ENCODE data around the gene SPRY2. TPM values are rescaled to one million over a fixed set of nuclear protein-coding genes. Genes with fewer than 3 reads are reported as not detected.

Gene SPRY2
- total and polyA plus RNA-seq, 2 experiments from 2014 or later, result 48.2 to 69.4 TPM

- Histone ChIP-seq H3K27me3 (no peaks in the 10 kb centered on the region), H3K4me1 (ENCODE audit: insufficient read depth) (peaks cover 27% of the 10 kb centered on the region), H3K79me2 (no peaks in the 10 kb centered on the region), H4K20me1 (ENCODE audit: insufficient read depth, poor library complexity, severe bottlenecking) (no peaks in the 10 kb centered on the region), H3K9me3 (ENCODE audit: low read depth) (no peaks in the 10 kb centered on the region), H3K4me3 (no peak overlapping the region), H2AFZ (no peak overlapping the region), H3K4me2 (no peak overlapping the region), H3K27ac (peak overlapping the region; percentile 48), H3K36me3 (replicated peaks; ENCODE audit: insufficient read depth, low read depth) (no peaks in the 10 kb centered on the region), H3K9me2 (replicated peaks; ENCODE audit: insufficient read depth) (no peaks in the 10 kb centered on the region)
- no peak for DNase-seq (ENCODE audit: low spot score)
- 81% methylated on average over 4 of the region's 4 CpGs for WGBS (ENCODE audit: low lambda C conversion rate, missing lambda C conversion rate)
- TF ChIP-seq CTCF (IDR thresholded peaks at IDR 0.05; ENCODE audit: poor library complexity), result no peak
- TF ChIP-seq EZH2phosphoT487 (IDR thresholded peaks at IDR 0.05; ENCODE audit: low read depth, severe bottlenecking, unreplicated experiment), result no peak
- no peak for TF ChIP-seq EZH2 (IDR thresholded peaks at IDR 0.05; ENCODE audit: borderline replicate concordance)
These were observed 21.6 kb upstream of the SPRY2 start for GRCh38 chr13:80362481-80362880.

- H3K27me3 ChIP-seq, result no peaks in the 10 kb centered on the region
- no peaks in the 10 kb centered on the region for H3K9me3 ChIP-seq (ENCODE audit: low read depth)
- DNase-seq (ENCODE audit: low spot score), result peak; percentile 23
- no peaks in the 10 kb centered on the region for H4K20me1 ChIP-seq (ENCODE audit: insufficient read depth, poor library complexity, severe bottlenecking)
- no peak overlapping the region for H2AFZ ChIP-seq
- H3K79me2 ChIP-seq, result no peaks in the 10 kb centered on the region
- no peak overlapping the region for H3K4me2 ChIP-seq
- H3K9me2 ChIP-seq (replicated peaks; ENCODE audit: insufficient read depth), result no peaks in the 10 kb centered on the region
- 72% methylated on average over 2 of the region's 2 CpGs for whole genome bisulfite sequencing (ENCODE audit: low lambda C conversion rate, missing lambda C conversion rate)
- H3K27ac ChIP-seq, result peak overlapping the region; percentile 48
- no peak for TF ChIP-seq EZH2 (IDR thresholded peaks at IDR 0.05; ENCODE audit: borderline replicate concordance)
- peak; percentile 3 for TF ChIP-seq CTCF (IDR thresholded peaks at IDR 0.05; ENCODE audit: poor library complexity)
- no peak overlapping the region for H3K4me3 ChIP-seq
- H3K36me3 ChIP-seq (replicated peaks; ENCODE audit: insufficient read depth, low read depth), result no peaks in the 10 kb centered on the region
- peaks cover 27% of the 10 kb centered on the region for H3K4me1 ChIP-seq (ENCODE audit: insufficient read depth)
These were observed 21.0 kb upstream of the SPRY2 start for GRCh38 chr13:80361883-80362327.

- Histone ChIP-seq H3K27me3 (no peaks in the 10 kb centered on the region), H2AFZ (no peak overlapping the region), H3K4me3 (no peak overlapping the region), H3K9me3 (ENCODE audit: low read depth) (no peaks in the 10 kb centered on the region), H3K79me2 (no peaks in the 10 kb centered on the region), H3K4me1 (ENCODE audit: insufficient read depth) (peaks cover 27% of the 10 kb centered on the region), H3K36me3 (replicated peaks; ENCODE audit: insufficient read depth, low read depth) (no peaks in the 10 kb centered on the region), H3K4me2 (no peak overlapping the region), H3K27ac (peak overlapping the region; percentile 48), H4K20me1 (ENCODE audit: insufficient read depth, poor library complexity, severe bottlenecking) (no peaks in the 10 kb centered on the region), H3K9me2 (replicated peaks; ENCODE audit: insufficient read depth) (no peaks in the 10 kb centered on the region)
- WGBS (ENCODE audit: low lambda C conversion rate, missing lambda C conversion rate), result 68% methylated on average over 2 of the region's 2 CpGs
- no peak for DNase-seq (ENCODE audit: low spot score)
- TF ChIP-seq CTCF (IDR thresholded peaks at IDR 0.05; ENCODE audit: poor library complexity) (no peak), EZH2 (IDR thresholded peaks at IDR 0.05; ENCODE audit: borderline replicate concordance) (no peak), EZH2phosphoT487 (IDR thresholded peaks at IDR 0.05; ENCODE audit: low read depth, severe bottlenecking, unreplicated experiment) (no peak)
These were observed 20.4 kb upstream of the SPRY2 start for GRCh38 chr13:80361298-80361697.

- H3K36me3 ChIP-seq (replicated peaks; ENCODE audit: insufficient read depth, low read depth), result no peaks in the 10 kb centered on the region
- DNase-seq (ENCODE audit: low spot score), result no peak
- no peak overlapping the region for H3K27ac ChIP-seq
- no peaks in the 10 kb centered on the region for H4K20me1 ChIP-seq (ENCODE audit: insufficient read depth, poor library complexity, severe bottlenecking)
- no peaks in the 10 kb centered on the region for H3K79me2 ChIP-seq
- TF ChIP-seq EZH2 (IDR thresholded peaks at IDR 0.05; ENCODE audit: borderline replicate concordance) (no peak), CTCF (IDR thresholded peaks at IDR 0.05; ENCODE audit: poor library complexity) (no peak), EZH2phosphoT487 (IDR thresholded peaks at IDR 0.05; ENCODE audit: low read depth, severe bottlenecking, unreplicated experiment) (no peak)
- H3K27me3 ChIP-seq, result no peaks in the 10 kb centered on the region
- no peaks in the 10 kb centered on the region for H3K9me2 ChIP-seq (replicated peaks; ENCODE audit: insufficient read depth)
- no peaks in the 10 kb centered on the region for H3K9me3 ChIP-seq (ENCODE audit: low read depth)
- H2AFZ ChIP-seq, result no peak overlapping the region
- H3K4me1 ChIP-seq (ENCODE audit: insufficient read depth), result peaks cover 27% of the 10 kb centered on the region
- H3K4me3 ChIP-seq, result no peak overlapping the region
- no peak overlapping the region for H3K4me2 ChIP-seq
These were observed 19.5 kb upstream of the SPRY2 start for GRCh38 chr13:80360453-80360800.
